GM21528 (cell line): Measurements from ENCODE around the gene ISCU.
"Not testable (repeated sequence)": the region's sequence is repeated elsewhere in the genome, so short reads cannot be mapped to it uniquely, and the experiment has no call there.

Source experiments
- ATAC-seq: cut with Tn5 transposase; IDR thresholded peaks from one replicate; pipeline ENCODE4 v1.9.1; 2021; ENCODE audit warnings: mild to moderate bottlenecking, moderate library complexity; ENCODE audit not compliant: unreplicated experiment, low FRiP score

ISCU gene

DNA sequence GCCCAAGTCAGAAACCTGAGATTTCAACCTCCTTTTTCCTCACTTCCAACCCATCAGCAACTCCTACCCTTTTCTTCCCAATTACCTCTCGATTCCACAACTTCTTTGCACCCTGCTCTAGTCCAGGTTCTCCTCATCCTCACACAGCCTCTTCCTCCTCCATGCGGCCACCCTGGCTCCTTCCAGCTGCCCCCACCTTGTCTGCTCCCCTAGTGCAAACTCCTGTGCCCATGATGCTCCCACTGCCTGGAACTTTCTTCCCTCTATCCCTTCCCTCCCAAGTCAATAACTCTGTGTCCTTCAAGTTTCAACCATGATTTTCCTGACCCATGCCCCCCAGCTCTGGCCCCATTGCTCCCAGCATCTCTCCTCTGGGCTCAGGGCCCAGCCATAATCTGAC, 54.0 kb downstream of the ISCU start:
- ATAC-seq = no peak

DNA sequence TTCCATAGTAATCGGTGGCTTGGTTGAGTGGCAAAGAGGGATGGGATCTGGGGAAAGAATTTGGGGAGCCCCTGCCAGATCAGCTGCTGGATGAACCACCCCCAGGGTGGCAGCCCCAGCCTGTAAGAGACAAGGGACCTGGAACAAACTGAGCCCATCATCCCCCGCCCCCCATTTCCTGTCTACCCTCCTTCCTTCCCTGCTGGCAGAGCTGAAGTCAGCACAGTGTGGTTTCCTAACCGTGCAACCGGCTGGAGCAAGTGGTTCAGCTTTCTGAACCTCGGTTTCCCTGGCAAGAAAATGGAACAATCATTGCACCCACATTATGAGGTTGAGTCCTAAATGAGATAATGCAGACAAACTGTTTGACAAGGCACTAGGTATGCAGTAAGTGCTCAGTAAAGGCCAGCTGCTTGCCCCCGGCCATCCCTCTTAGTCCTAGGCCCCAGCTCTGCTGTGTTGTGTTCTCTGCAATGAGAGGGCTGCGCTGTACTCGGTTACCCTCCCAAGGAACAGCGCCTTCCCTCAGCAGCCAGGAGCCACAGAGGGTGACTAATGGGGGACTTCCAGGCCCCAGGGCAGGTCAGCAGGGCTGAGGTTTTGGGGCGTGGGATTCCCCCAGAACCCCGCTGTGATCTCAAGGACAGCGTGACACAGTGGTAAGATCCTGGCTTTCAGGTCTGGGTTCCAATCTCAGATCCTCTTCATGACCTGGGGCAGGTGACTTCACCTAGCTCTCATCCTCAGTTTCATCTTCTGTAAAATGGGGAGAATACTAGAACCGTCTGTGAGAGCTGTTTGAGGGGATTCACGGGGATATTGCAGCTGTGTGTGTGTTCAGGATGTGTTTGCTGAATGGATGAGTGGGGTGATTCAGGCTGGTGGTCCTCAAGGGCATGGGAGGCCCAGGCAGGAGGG, 54.8 kb downstream of the ISCU start:
- ATAC-seq = peak; percentile 74

DNA sequence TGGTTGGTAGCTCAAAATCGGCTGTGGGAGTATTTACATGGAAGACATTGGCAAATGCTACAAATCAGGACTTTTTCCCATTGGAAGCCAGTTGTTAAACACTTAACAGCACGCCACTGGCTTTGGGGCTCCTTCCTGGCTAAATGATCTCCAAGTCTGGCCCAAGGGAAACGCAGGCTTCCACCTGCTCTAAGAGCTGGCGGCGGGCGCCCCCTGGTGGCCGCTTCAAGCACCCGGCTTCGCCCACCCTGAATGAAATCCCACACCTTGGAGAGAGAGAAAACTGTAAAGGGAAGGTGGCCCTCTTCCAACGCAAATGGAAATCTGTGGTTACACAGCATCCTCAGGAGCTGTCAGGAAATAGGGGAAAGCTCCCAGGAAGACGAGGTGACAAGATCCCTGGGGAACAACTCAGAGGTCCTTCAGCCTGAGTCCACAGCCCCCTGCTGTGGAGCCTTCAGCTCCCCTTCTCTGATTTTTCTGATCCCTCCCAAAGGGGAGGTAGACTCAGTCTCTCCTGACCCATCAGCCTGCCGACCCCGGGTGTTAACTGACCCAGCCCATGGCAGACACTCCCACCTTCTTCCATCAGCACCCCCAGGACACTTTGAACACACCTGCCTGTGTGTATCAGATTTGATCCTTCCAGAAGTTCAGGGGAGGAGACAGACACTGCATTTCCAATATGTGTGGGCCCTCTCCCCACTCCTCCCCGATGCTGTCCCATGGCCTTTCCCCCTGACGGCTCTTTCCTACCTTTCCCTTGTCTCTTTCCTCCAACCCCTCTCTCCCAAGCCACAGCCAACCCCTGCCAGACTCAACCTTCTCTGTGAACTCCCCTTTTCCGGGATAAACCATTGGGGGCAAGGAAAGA, 55.9 kb downstream of the ISCU start:
- peak; percentile 45 for ATAC-seq

DNA sequence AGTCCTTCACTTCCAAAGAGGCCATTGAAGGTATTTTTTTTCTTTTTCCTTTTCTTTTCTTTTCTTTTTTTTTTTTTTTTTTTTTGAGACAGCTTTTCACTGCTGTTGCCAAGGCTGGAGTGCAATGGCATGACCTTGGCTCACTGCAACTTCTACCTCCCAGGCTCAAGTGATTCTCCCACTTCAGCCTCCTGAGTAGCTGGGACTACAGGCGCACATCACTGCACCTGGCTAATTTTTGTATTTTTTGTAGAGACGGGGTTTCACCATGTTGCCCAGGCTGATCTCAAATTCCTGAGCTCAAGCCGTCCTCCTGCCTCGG, 56.5 kb downstream of the ISCU start:
- ATAC-seq = not testable (repeated sequence)
